Erythroblast (primary cell): ENCODE data around the gene NDUFB11.
A peak's percentile ranks its signal among the peaks of the same experiment; 100 is the strongest.

Experiments
- DNase-seq, 2 experiments: peaks; one replicate each; lab custom pipeline; 2025; lab: John Stamatoyannopoulos, UW
- GATA1 ChIP-seq: IDR thresholded peaks from 2 replicates; pipeline ENCODE4 v1.6.1; 2011; ENCODE audit warnings: low read depth, mild to moderate bottlenecking, control low read depth, low read length, moderate library complexity
- POLR2A ChIP-seq: IDR thresholded peaks from 2 replicates; pipeline ENCODE4 v1.6.1; 2011; ENCODE audit warnings: mild to moderate bottlenecking, low read length

Gene NDUFB11

DNA sequence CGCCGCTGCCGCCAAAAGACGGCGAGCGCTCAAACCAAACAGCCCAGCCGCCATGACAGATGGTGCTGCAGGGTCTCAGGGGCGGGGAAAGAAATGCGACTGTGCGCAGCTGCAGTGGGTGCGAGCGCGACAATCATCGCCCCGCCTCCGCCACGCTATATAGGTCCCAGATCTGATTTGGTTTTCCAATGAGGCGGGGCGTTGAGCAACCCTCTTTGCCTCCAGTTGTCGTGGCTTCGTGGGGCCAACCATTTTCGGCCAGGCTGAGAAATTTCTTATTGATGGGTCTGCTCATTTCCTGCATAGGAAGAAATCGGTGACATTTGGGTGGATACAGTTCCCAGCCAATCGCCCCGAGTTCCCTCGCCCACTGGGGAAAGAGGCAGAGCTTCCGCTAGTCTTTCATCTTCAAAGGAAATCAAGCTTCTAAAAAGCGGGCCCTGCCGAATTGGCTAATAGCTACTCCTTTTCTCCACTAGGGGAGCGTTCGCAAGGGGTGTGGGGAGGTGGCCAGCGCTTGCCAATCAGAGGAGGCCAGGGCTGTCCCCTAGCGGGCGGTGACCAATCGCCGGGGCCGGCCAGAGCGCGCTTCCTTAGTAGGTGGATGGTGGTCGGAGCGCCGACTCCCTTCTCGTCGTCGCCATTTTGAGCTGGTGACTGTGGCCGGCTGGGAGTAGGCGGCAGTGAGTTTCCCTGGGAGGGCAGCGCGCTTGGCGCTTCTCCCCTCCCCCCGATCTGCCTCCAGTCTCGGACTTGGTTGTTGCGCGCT lies at the start of gene NDUFB11, which contains the start of gene RBM10:
NDUFB11 (minus strand) TSS at position 77 of the 769 bp plus-strand sequence; CDS start at position 54, 23 bp downstream.
RBM10 (plus strand) TSS at position 596 of the 769 bp plus-strand sequence. CDS start 2,261 bp downstream, outside the sequence.
- TF ChIP-seq POLR2A, result peak; percentile 81
- TF ChIP-seq GATA1, result no peak
- DNase-seq, result peak; percentile 95

DNA sequence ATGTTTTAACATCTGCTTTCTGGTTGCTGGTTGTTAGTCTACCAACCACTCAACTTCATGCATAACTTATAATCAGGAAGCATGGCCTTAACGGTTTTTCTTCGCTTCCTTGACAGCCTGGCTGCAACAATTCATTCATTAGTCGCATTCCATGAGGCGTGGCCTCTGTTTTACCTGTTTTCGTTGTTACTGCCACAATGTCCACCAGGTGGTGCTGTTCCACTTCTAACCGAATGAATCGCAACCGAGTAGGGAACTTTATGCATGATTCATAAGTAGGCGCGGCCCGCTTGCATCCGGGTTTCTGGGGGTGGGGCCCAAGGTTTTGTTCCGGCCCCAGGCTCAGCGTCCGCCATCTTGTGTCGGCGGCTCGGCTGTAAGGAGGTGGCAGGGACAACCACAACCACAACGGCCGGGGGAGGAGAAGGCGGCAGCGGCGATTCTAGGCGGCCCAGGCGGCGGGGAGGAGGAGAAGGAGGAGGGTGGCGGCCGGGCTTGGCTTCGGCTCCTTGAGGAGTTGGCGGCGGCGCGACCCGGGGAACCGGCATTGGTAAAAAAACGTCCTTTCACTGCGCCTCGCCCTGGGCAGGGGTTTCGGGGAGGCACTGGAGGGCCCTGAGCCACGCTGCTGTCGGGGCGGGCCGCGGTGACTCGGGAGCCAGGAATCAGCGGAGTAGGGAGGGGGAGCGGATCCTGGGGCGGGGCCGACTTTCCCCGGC lies 49.1 kb upstream of the NDUFB11 start, which contains the start of gene UBA1:
UBA1 (plus strand) TSS at position 355 of the 719 bp plus-strand sequence. CDS start 4,974 bp downstream, outside the sequence.
- DNase-seq, result peak; percentile 93 to 95
- TF ChIP-seq POLR2A (peak; percentile 71), GATA1 (no peak)

GRCh38 chrX:47191806-47192401 lies 47.4 kb upstream of the NDUFB11 start:
- no peak for TF ChIP-seq POLR2A
- TF ChIP-seq GATA1, result no peak

DNA sequence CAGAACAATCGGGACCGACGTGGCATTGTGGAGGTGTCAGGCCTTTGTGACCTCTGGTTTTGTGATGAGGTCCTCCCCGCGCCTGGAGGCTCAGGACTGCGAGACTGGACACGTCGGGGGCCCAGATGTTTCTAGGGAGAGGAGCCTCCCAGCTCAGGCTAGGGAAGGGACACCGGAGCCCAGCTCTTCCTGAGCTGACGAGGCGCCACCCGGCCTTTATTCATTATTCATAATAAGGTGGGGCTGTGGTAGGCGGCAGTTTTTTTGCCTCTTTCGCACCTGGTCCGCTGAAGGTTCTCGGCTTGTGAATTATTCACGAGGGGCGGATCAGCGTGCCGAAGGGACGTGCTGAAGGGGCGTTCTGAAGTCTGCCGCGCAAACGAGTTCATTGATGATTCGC lies 46.8 kb upstream of the NDUFB11 start:
- TF ChIP-seq GATA1 (no peak), POLR2A (no peak)
- DNase-seq, result peak; percentile 36 to 42

More at GRCh38 chrX:47191806-47192401, 47.4 kb upstream of the NDUFB11 start:
- no peak for DNase-seq

- TF ChIP-seq POLR2A, result peak; percentile 57
- no peak for TF ChIP-seq GATA1
- peak; percentile 90 to 94 for DNase-seq
These were observed 46.2 kb upstream of the NDUFB11 start for GRCh38 chrX:47190445-47191269.

- DNase-seq, result peak in 1 of 2 experiments; percentile 2
- no peak for TF ChIP-seq POLR2A
- no peak for TF ChIP-seq GATA1
These were observed 45.4 kb upstream of the NDUFB11 start for GRCh38 chrX:47189906-47190305.

DNA sequence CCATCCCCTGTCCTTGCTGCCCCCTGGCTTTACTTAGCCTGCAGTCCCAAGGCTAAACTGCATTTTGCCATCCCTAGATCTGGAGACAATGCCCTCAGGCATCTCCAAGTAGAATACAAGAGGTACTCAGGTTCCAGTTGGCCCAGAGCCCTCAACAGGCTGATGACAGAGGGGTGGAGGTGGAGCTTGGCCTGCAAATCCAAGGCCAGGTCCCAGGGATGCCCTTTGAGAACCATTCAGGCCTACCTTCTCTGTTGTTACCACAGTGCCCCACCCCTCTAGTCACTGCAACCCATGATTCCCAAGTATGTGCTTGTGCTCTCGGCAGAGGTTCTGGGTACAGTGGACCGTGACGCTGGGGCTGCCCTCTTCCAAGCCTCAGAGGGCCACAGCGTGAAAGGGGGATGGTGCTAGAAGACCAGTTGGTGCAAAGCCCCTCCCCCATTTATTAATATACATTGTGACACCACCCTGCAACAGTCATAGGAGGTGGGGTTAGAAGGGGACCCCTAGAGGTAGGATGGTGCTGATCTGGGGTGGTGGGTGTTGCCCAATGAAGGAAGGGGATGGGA lies 42.7 kb upstream of the NDUFB11 start:
- no peak for TF ChIP-seq GATA1
- no peak for TF ChIP-seq POLR2A

DNA sequence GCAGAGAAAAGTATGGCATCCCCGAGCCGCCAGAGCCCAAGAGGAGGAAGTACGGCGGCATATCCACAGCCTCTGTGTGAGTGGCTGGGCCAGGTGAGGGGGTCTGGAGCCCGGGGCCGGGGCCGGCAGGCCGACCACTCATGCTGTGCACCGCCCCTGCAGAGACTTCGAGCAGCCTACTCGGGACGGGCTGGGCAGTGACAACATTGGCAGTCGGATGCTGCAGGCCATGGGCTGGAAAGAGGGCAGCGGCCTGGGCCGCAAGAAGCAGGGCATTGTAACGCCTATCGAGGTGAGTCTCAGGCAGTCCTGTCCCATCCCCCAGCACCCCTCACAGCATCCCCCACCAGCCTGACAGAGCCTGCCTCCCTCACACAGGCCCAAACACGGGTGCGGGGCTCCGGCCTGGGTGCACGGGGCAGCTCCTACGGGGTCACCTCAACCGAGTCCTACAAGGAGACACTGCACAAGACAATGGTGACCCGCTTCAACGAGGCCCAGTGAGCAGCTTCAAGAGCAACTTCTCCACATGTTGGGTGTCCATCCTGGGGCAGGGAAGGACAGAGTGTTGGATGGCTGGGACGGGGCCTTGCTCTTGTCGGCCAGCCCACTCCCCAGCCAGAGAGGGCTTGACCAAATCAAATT lies 41.7 kb upstream of the NDUFB11 start:
- DNase-seq, result no peak
- TF ChIP-seq GATA1 (no peak), POLR2A (no peak)

More for the DNA sequence above, 42.7 kb upstream of the NDUFB11 start:
- no peak for DNase-seq

GRCh38 chrX:47185241-47185640 lies 40.7 kb upstream of the NDUFB11 start:
- TF ChIP-seq POLR2A, result no peak
- TF ChIP-seq GATA1, result no peak
- no peak for DNase-seq

DNA sequence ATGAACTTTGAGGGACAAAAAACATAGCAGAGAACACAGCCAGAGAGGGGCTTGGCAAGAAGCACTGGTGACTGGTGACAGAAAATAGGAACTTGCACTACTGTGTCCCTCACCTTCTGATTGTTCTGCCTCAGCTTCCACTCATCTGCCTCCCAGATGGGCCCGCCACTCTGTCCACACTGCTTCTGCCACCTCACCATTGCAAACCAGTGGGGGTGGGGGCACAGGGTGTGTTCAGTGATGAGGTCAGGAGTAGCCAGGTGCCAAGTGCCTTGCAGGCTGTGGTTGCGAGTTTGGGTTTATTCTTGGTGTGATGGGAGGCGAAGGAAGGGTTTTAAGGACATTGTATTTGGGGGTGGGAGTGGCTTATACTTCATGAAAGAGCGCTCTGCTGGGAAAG lies 40.0 kb upstream of the NDUFB11 start:
- TF ChIP-seq POLR2A (no peak), GATA1 (no peak)
- no peak for DNase-seq

GRCh38 chrX:47182106-47182700 lies 37.7 kb upstream of the NDUFB11 start:
- DNase-seq, result no peak

More at GRCh38 chrX:47182106-47182700, 37.7 kb upstream of the NDUFB11 start:
- TF ChIP-seq GATA1 (no peak), POLR2A (no peak)
